GM19238 (cell line): Measurements from ENCODE around the gene BCAS3.

Experiments
- DNase-seq: peaks from one replicate; pipeline ENCODE4 v3.0.0; 2011; ENCODE audit warnings: low spot score; ENCODE audit not compliant: insufficient read length

The BCAS3 gene

DNA sequence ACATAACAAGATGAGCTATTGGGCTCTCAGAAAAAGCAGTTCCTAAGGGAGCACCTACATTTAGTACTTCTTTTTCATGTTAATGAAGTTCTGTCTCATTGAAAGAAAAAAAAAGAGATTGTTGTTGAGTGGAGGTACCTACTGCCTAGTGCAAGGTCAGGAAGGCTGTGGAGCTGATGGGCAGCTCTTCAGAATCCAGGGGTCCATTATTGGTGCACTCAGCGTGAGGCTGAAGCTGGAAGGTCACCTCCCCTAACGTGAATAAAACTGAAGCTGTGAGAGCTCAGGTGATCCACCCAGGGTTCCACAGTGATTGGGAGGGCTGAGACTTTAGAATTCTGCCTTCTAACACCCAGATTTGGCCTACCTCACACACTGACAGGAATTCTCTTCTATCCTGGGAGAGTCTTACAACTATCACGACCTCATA is 568.1 kb downstream of the BCAS3 start:
- no peak for DNase-seq

DNA sequence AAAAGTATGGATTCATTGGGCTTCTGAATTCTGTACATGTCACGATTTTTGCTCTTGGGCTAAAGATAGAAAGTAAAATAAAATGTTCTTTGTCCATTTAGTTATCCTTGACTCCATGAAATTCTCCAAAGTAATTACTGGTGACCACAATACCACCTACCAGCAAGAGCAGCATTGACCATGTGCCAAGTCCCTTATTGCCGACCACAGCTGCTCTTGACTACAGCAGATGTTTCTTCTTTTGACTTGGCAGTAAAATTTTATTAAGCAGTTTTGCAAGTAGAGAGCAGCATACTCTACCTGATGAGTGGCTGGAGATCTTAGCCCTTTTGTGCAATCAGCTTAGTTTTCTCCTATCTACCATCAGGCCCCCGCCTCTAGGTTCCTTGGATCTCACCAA is 569.8 kb downstream of the BCAS3 start:
- no peak for DNase-seq

DNA sequence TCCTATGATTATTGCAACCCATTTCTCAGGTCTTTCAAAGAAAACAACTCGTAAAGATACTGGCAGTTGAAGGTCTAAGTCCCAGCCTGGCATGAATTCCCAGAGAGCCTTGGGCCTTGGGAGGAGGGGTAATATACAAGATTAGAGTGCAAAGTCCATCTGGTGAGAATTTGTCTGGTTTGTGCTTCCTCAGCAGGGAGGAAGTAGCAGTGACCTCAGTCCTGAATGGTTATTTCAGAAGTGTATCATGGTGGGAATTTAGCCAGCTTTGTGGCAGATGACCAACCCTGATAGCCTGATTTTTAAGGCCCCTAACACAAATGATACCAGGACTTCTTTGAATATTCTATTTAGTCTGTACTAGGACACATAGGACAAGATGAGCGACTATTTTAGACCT is 570.7 kb downstream of the BCAS3 start:
- DNase-seq: no peak

DNA sequence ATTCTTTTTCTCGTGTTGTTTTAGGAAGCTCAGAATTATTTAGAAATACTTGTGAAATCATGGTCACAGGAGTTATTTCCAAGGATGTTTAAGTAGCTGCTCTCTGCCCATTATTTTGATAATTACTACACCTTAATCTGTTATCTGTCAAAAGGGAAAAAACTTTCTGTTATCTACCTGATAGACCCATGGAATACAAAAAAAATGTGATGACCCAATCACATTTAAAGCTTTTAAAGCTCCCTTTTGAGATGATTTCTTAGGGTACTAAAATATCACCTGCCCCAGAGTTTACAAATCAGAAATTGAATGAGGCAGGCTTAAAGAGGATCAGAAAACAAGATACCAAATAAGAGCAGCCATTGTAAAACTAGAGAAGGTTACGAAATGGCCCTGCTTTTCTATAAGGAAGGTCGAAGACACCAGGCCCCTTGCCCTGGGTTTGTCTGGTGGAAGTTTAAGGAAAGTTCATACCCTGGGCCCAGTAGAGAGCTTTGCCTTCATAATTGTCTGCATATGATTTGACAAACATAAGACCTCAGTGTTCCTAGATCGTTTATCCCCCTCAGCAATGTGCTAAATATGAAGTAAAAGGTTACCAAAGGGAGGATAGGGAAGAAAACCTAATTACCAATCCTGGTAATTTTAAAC is 572.1 kb downstream of the BCAS3 start:
- DNase-seq: no peak

DNA sequence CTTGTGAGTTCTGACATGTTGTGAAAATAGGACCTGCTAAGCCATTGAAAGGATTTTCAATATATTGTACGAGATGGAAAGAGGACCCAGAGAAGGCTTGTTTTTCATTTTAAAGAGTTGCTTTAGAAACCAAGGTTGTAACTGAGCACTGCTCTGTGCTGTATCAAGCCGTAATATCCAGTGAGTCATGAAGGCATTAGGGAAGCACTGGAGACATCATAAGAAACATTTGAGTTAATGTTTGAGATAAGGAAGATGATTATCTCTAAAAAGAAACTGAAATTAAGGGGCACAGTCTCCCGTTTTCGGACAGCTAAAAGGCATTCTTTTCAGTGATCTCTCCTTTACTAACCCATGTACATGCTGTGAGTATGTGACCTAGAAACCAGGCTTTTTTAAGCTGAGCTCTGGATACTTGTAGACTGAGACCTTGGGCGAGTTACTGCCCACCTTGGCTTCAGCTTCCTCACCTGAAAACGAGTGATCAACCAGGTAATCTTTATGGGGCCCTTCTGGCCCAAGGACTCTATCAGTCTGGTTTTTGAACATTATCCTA is 572.8 kb downstream of the BCAS3 start:
- DNase-seq: no peak

DNA sequence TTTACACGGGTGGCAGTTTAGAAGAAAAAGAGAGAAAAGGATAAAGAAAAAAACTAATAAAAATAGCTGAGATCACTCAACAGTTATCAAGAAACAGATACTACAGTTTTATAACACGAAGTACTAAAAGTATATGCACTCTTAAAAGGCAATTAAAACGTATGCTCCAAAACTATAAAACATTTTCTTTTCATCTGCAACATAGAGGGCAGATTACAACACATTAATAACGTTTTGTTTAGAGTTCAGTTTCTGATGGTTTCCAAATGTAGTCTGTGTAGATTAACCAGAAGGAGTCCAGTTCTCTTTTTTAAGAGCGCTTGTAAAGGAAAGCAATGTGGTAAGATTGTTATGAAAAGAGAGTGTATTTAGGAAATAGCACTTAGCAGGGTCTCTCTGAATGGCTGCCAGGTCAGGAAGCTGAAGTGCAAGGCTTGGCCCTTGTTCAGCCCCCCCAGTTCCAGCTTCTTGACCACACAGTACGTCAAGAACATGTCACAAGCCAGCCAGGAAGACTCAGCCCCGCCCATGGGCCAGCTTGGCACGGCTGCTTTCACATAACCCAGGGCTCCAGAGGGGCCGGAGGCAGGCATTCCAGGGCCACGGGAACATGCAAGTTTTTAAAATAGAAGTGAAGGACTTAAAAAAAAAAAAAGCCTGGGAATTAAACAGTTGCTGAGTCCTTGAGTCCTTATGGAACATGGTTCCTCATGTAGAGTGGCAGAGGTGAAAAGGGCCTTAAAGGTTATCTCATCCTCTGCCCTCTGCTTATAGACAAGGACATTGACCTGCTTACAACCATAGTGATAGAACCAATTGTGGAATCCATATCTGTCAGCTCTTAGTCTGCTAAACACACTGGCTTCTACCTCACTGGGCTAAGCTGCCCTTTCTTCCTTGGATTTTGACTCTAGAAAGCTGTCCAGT is 574.6 kb downstream of the BCAS3 start:
- no peak for DNase-seq

DNA sequence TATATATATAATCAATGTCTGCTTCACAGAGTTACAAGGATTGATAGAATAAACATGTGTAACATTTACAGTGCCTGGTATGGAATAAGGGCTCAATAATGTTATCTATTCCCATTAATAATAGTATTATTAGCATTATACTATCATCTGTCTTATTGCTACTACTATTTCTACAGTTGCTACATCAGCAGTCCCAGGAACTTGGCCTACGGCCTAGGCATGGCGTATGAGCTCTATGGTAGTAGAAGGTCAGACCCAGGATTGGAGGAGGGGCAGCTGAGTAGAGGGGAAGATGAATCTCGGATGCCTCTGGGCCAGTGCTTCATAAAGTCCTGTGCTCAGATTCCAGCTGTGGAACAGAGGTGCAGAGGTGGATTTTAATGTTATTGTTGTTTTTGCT is 575.7 kb downstream of the BCAS3 start:
- no peak for DNase-seq

DNA sequence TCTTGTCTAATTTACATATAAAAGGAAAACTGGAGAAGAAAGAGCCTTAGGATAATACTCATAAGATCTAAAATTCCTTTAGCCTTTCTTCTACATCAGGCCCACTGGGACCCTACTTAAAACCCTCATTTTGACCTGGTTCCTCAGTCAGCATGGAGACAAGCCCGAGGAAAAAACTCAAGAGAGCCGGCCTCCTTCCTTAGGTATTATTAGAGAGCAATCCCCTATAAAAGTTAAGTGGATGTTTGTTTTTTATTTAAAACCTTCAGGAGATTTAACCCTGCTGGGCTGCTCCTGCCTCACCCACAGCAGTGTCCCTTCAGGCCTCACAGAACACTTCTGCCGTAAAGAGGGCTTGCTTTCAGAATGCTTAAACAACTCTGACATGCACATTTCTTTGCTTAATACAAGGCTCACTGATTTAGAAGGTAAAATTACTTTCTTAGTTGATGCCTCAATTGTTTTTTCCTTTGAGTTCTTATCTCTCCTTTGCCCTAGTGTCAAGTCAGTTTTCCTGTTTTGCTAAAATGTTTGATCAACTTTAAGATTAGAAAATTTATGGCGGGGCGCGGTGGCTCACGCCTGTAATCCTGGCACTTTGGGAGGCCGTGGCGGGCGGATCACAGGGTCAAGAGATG is 576.4 kb downstream of the BCAS3 start:
- no peak for DNase-seq

DNA sequence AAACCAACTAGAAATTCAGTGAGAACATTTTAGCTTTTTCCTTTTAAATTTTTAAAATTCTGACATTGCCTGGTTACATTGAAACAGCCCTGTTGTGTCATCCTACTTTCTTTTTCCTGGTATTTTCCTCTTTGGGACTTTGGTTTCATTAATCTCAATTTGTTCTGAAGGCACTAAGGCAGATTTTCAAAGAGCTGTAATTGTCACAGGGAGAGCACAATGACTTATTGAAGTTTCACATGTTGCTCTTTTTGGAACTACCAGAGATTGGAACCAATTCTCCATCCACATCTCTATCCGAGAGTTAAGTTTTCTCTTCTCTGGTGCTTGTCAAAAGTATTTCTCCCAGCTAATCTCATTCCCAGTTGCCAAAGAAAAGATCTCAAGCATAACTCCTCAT is 577.3 kb downstream of the BCAS3 start:
- no peak for DNase-seq

DNA sequence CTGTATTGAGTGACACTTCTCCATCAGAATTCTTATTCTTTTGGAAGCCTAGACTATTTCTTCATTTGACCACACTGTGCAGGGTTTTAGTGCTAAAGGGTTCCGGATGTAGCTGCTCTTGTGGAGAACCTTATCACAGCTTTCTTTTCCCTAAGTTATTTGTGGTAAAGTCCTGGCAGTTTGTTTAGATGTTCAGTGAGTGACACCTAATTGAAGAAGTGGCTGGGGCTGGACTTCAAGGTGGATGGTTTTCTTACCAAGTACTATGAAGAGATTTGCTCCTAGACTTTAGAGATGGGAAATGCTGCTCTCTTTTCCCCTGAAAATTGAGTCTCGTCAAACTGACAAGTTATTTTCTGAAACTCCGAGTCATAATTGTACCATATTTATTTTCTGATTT is 578.0 kb downstream of the BCAS3 start:
- DNase-seq: no peak

DNA sequence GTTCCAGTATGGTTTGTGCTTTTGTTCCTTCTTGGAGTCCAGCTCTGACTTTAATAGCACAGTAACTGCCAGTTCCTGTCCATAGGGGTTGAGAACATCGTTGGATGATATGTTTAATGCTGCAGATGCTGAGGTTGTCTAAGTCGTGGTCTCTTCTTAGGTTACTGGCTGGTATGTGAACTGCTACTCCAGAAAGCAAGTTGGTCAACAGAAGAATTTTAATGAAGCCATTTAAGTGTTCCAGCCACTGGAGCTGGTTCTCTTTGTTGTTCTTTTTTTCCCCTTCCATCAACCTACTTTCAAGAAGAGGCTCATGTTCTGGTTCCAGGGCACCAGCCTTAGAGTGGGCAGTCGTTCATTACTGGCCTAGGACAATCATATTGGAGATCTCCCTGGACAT is 581.7 kb downstream of the BCAS3 start:
- DNase-seq: no peak

DNA sequence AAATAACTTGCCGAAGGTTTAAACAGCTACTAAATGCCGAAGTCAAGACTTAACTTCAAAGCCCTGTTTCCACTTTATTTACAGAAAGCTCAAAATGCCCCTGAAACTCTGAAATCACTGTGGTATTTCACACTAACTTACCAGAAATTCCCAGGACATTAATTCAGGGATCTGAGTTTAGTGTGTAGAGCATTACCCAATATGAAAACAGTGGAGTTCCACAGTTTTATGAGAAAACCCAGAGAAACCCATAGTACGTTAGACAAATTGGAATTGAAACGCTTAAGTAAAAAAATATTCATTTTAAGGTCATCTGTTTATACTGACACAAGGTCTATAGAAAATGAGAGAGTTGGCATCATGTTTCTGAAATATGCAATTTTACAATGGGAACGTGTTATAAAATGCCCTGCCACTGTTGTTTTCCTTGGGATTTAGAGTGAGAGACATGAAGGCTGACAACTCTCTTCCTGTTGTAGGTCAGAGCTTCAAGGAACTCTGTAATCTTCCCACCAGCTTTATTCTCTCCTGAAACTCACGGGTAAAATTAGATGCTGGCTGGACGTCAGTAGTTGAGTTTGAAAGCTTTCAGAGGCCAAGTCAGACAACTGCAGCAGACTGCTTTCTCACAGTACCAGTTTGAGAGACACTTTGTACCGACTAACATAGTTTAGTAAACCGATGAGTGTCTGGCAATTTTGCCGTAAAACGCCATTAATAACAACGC is 582.6 kb downstream of the BCAS3 start:
- DNase-seq: no peak

DNA sequence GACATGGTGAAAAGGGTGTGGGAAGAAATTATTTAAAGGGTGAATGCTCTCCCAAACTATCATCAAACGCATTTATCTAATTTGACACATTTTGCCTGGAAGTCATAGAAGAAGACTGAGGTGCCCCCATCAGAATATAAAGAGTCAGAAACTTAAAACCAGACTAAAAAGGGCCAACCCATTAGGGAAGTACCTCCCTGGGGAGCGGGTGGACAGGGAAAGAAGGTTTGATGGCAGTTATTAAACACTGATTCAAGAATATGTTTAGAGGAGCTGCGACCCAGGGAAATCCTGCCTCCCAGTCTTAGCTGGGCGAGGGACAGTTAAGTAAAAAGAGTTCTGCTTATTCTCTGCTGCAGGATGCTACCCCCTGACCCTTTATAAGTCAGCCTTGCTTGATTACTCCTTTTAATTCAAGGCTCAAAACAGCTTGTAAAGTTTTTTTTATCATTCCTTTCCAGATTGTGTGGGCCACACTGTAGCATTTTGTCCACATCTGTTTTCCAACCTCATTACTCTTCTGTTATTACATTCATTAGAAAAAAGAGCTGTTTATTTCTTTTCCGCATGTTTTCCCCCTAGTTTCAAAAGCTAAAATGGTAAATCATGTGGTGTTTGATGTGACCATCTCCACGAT is 583.5 kb downstream of the BCAS3 start:
- no peak for DNase-seq

DNA sequence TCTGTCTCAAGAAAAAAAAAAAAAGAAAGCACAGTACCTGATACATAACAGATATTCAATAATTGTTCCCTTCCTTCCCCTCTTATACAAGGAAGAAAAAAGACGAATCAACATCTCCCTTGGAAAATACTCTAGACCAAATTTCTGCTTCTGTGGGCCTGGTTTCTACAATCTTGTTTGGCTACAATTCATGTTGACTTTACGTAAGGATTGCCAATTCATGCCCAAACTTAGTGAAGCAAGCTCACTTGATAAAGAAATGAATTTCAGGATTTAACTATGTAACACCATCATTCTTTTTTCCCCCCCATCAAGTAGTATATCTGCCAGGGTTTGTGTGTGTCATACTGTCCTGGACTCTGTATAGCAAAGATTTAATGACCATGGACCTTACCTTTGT is 587.7 kb downstream of the BCAS3 start:
- DNase-seq: no peak

DNA sequence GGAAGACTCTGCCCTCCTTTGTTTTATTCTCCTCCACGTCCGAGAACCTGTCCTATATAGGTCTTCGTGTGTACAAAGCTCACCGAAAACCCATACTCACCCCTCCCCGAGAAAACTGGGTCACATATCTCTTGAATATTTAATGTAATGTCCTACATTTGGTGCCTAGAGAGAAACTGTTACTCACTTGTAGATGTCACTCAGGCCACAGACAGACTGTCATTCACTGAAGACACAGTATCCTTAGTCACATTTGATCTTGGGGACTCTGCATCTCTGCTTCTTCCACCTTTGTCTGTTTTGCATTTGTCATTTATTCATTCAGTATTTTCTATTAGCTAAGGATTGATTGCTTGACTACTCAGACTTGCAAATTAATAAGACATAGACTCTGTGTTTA is 590.2 kb downstream of the BCAS3 start:
- DNase-seq: no peak

DNA sequence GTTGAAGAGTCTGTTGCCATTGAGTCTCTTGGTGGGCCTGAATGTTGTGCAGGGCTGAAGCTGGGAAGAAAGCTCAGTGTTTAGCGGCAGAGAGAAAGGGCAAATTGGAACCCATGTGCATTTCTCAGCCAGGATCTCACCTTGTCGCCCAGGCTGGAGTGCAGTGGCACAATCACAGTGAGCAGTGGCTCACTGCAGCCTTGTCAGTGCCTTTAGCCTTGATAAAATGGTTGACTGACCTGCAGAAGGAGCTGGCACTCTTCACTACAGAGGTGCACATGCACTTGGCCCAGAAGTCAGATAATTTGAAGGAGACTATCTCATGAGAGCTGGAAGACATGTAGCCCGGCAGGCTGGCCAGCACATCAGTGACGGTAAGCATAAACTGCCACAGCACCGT is 597.7 kb downstream of the BCAS3 start:
- no peak for DNase-seq

DNA sequence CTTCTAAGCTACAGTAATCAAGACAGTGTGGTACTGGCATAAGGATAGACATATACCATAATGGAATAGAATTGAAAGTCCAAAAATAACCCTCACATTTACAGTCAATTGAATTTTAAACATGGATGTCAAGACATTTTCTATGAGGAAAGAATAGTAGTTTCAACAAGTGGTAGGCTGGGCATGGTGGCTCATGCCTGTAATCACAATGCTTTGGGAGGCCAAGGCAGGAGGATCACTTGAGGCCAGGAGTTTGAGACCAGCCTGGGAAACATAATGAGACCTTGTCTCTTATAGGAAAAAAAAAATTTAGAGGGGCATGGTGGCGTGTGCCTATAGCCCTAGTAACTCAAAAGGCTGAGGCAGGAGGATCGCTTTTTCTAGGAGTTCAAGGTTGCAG is 599.2 kb downstream of the BCAS3 start:
- DNase-seq: no peak

DNA sequence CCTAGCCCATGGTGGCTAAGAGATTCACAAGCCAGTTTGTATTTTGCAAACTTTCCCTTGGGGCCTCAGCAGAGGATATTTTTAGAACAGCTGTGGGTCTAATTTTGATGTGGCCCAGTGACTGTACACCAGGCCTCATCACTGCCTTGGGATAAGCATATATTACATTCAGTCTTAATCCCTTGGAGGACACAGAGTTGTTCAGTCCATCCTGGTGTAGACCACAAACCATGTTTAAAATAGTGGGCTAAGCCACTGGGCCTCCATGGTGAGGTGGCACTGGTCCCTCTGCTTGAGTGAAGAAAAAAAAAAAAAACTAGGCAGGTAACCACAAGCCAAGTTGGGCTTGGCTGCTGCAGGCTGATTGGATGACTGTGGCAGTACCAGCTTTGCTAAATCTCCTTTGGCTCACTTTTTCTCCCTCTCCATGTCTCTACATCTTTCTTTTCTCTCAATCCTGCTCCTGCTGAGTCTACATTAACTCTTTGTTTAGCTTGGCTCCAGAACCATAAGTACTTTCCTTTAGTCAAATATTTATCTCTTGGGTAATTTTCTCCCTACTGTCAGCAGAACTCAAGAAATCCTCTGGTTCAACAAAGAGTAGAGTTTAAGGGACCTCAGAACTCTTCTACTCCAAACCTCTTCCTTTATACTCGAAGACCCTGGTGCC is 602.0 kb downstream of the BCAS3 start:
- DNase-seq: no peak

DNA sequence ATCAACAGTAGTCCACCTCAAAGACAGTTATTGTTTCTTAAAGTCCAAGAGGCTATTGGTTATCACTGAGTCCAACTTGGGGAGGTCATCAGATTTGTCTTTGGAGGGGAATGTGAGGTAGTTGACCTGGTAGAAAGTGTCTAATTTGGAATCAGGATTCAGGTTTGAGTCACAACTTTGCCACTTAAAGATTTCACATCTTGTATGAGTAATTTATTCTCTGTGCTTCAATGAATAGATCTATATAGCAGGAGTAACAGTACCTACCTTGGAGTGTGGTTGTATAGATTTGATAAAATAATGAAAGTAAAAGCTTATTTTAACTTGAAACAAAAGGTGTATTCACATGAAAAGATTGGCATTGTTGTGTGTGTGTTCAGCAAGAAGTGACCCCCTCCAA is 602.7 kb downstream of the BCAS3 start:
- DNase-seq: no peak

DNA sequence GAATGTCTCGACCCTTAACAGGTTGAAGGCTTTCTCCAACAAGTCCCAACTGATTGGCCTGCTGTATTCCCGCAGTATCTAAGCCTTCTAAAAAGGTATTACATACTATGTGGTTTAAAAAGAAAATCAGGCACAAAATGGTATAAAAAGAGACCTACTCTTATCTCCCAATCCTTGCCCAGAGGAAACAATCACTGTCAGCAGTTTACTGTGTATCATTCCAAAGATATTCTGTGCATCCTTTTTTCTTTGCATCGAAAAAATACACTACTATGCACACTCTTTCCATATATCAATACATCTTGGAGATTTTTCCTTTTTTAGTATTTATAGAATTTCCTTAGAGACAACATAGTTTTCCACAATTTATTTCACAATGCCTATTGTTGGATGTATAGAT is 603.2 kb downstream of the BCAS3 start:
- no peak for DNase-seq
